OCI-LY7 (cell line): ENCODE data around the gene ZNF764. TPM values are rescaled to one million over a fixed set of nuclear protein-coding genes. Genes with fewer than 3 reads are reported as not detected.
A peak's percentile ranks its signal among the peaks of the same experiment; 100 is the strongest.

Source experiments
- Bru-seq: library from RNA; stranded (reverse); fragments of 400-500 nt; gene quantifications from one replicate; lab custom pipeline; 2021; lab: Mats Ljungman, UMichigan
- BruChase-seq, 2 experiments: library from RNA; stranded (reverse); fragments of 400-500 nt; gene quantifications; one replicate each; lab custom pipeline; 2021; lab: Mats Ljungman, UMichigan
- BruUV-seq: library from RNA; stranded (reverse); fragments of 400-500 nt; replicated peaks from 2 replicates; lab custom pipeline; 2021; lab: Mats Ljungman, UMichigan
- CTCF ChIA-PET: fragments of 300-600 bp; sonication (Branson Sonifier 250); formaldehyde crosslinking; loops from one replicate; lab custom pipeline; 2022; ENCODE audit warnings: antibody characterized with exemption; ENCODE audit not compliant: unreplicated experiment; lab: Charles Lee
- POLR2A ChIA-PET: fragments of 300-600 bp; sonication (Branson Sonifier 250); formaldehyde crosslinking; loops from one replicate; lab custom pipeline; 2022; ENCODE audit warnings: antibody characterized with exemption; lab: Charles Lee
- DNase-seq: peaks from one replicate; pipeline ENCODE4 v3.0.0-alpha.2; 2015; ENCODE audit warnings: low spot score
- H2AFZ ChIP-seq: fragments of 200-600 bp; sonication (generic), shearing (Covaris generic); 2 replicates; pipeline ENCODE4 v1.6.1; 2014; ENCODE audit warnings: mild to moderate bottlenecking, antibody characterized with exemption, low read length, moderate library complexity
- H3K27ac ChIP-seq: fragments of 200-600 bp; sonication (generic); 2 replicates; pipeline ENCODE4 v1.5.1; 2014; ENCODE audit warnings: mixed run types, low read depth, mild to moderate bottlenecking, moderate library complexity, low read length, inconsistent platforms; ENCODE audit not compliant: poor library complexity, severe bottlenecking
- H3K36me3 ChIP-seq: fragments of 200-600 bp; sonication (generic); 2 replicates; pipeline ENCODE4 v1.6.1; 2014; ENCODE audit warnings: mild to moderate bottlenecking, antibody characterized with exemption, low read length, moderate library complexity, mixed read lengths; ENCODE audit not compliant: insufficient read depth
- H3K4me1 ChIP-seq: fragments of 200-600 bp; sonication (generic); 2 replicates; pipeline ENCODE4 v1.5.1; 2014; ENCODE audit warnings: mild to moderate bottlenecking, low read length; ENCODE audit not compliant: insufficient read depth, poor library complexity, severe bottlenecking
- H3K4me2 ChIP-seq: fragments of 200-600 bp; sonication (generic); 2 replicates; pipeline ENCODE4 v1.6.1; 2014; ENCODE audit warnings: mild to moderate bottlenecking, low read length
- H3K4me3 ChIP-seq: fragments of 200-600 bp; sonication (generic); 2 replicates; pipeline ENCODE4 v1.5.1; 2014; ENCODE audit warnings: mild to moderate bottlenecking, low read depth, low read length; ENCODE audit not compliant: poor library complexity, severe bottlenecking
- H3K79me2 ChIP-seq: fragments of 200-600 bp; sonication (generic); 2 replicates; pipeline ENCODE4 v1.6.1; 2016; ENCODE audit warnings: low read depth, mild to moderate bottlenecking, low read length, moderate library complexity, mixed read lengths; ENCODE audit not compliant: insufficient read depth
- H3K9me2 ChIP-seq: fragments of 200-600 bp; sonication (generic); 2 replicates; pipeline ENCODE4 v1.6.1; 2016; ENCODE audit warnings: mild to moderate bottlenecking, low read length, mixed read lengths; ENCODE audit not compliant: insufficient read depth
- H3K9me3 ChIP-seq: fragments of 200-600 bp; sonication (generic); 2 replicates; pipeline ENCODE4 v1.6.1; 2014; ENCODE audit warnings: mild to moderate bottlenecking, mixed run types, low read length, mixed read lengths
- H4K20me1 ChIP-seq: fragments of 200-600 bp; sonication (generic); 2 replicates; pipeline ENCODE4 v1.6.1; 2014; ENCODE audit warnings: mild to moderate bottlenecking, antibody characterized with exemption, low read length, moderate library complexity, mixed read lengths; ENCODE audit not compliant: insufficient read depth
- CTCF ChIP-seq: fragments of 200-600 bp; sonication (generic); conservative IDR thresholded peaks from 2 replicates; pipeline ENCODE4 v1.5.1; 2014; ENCODE audit warnings: mild to moderate bottlenecking, antibody characterized with exemption, low read length, moderate library complexity, mixed read lengths
- EZH2phosphoT487 ChIP-seq: fragments of 200-600 bp; sonication (generic); IDR thresholded peaks from 2 replicates; pipeline ENCODE4 v1.6.1; 2018; ENCODE audit warnings: low read depth, borderline replicate concordance, mild to moderate bottlenecking, mixed run types, antibody characterized with exemption, low read length, moderate library complexity, mixed read lengths
- intact Hi-C: fragments of 100-400 bp; cut with micrococcal nuclease; formaldehyde crosslinking; loops from one replicate; pipeline ENCODE4 v1.10.0; 2022; ENCODE audit not compliant: unreplicated experiment
- long read RNA-seq: library from polyadenylated mRNA; stranded (forward); transcript quantifications from one replicate; pipeline ENCODE4 v2.0.0, GENCODE V29; 2022
- total RNA-seq, 2 experiments: library from RNA; depleted of rRNA in 1 of 2; stranded (reverse); fragments of >200 nt in 1 of 2; shearing (Covaris generic) in 1 of 2; gene quantifications; 2 replicates each; pipeline ENCODE4 v1.2.3, GENCODE V29; 2014 to 2022

The ZNF764 gene
- total RNA-seq (2014; rRNA removed; shearing (Covaris generic)) (10.5 and 14.6 TPM in 2 replicates), total RNA-seq (2022) (12.8 and 13.8 TPM in 2 replicates), Bru-seq, nascent RNA (percentile 66 among the genes with signal in this experiment), BruChase-seq, experiment 1, labeled RNA remaining after a 6-hour chase (percentile 73 among the genes with signal in this experiment), BruChase-seq, experiment 2, labeled RNA remaining after a 2-hour chase (percentile 78 among the genes with signal in this experiment)
- long read RNA-seq, transcript ZNF764-203 (2 exons, 949 nt) = major isoform, 6 of 18 reads
- long read RNA-seq, partial matches to known transcripts = 1 of 18 reads
- long read RNA-seq, other reads (novel, unspliced or antisense) = 7 of 18 reads

- peaks cover 21% of the 10 kb centered on the region for H3K36me3 ChIP-seq
- H3K4me3 ChIP-seq = peak within 1 kb of the TSS; percentile 77
- H3K27ac ChIP-seq = peak within 1 kb of the TSS; percentile 77
- H4K20me1 ChIP-seq = no peaks in the 10 kb centered on the region
- peak; percentile 98 for DNase-seq
- peak within 1 kb of the TSS; percentile 92 for H3K4me2 ChIP-seq
- peak; percentile 50 for TF ChIP-seq CTCF
- TF ChIP-seq EZH2phosphoT487 = no peak
- H3K9me3 ChIP-seq = no peaks in the 10 kb centered on the region
- H3K9me2 ChIP-seq = no peaks in the 10 kb centered on the region
- BruUV-seq = TSS peak; percentile 60
- CTCF ChIA-PET = interaction anchor here (0.6 to 1.1 kb wide), 8 partner anchors 14 to 175 kb away, joined by 3 to 6 read pairs (median 4); partner anchors contain the start of genes SEPTIN1 and ZNF747
- peaks cover 15% of the 10 kb centered on the region; the same call in 1 of the 2 replicates for H3K79me2 ChIP-seq
- H3K4me1 ChIP-seq = peaks cover 11% of the 10 kb centered on the region
- intact Hi-C loops = loop anchor here (1.0 kb wide), 2 partner anchors 14 to 23 kb away; no protein-coding TSS in a partner anchor
- POLR2A ChIA-PET = interaction anchor here (0.5 to 2.9 kb wide), 15 partner anchors 10 to 542 kb away, joined by 3 to 54 read pairs (median 4); partner anchors contain the start of genes ZNF688 and ZNF747
- H2AFZ ChIP-seq = peak within 1 kb of the TSS; percentile 81
Observed at GRCh38 chr16:30557957-30558788, at the start of gene ZNF764. ZNF764 (minus strand) TSS chr16:30558374; CDS start chr16:30558182, 192 bp downstream.

- TF ChIP-seq EZH2phosphoT487 = no peak
- no peak for TF ChIP-seq CTCF
- H2AFZ ChIP-seq = no peak overlapping the region
- no TSS peak for BruUV-seq
- ChIA-PET POLR2A (no interaction called here), CTCF (no interaction called here)
- DNase-seq = no peak
- intact Hi-C loops = no loop called here
- H3K36me3 ChIP-seq = peaks cover 66% of the 10 kb centered on the region
- H3K4me2 ChIP-seq = no peak overlapping the region
- peaks cover 9% of the 10 kb centered on the region for H3K4me1 ChIP-seq
- H3K9me2 ChIP-seq = no peaks in the 10 kb centered on the region
- peaks cover 14% of the 10 kb centered on the region; the same call in 1 of the 2 replicates for H3K79me2 ChIP-seq
- no peaks in the 10 kb centered on the region for H4K20me1 ChIP-seq
- no peak overlapping the region for H3K4me3 ChIP-seq
- H3K27ac ChIP-seq = no peak overlapping the region
- 0 out of 2 replicates have a peak, but pooled peaks cover 1% of the 10 kb centered on the region for H3K9me3 ChIP-seq
Observed at GRCh38 chr16:30606004-30606403, 47.8 kb upstream of the ZNF764 start.
